ENCODE data around the gene MAPT.

Gene MAPT

DNA sequence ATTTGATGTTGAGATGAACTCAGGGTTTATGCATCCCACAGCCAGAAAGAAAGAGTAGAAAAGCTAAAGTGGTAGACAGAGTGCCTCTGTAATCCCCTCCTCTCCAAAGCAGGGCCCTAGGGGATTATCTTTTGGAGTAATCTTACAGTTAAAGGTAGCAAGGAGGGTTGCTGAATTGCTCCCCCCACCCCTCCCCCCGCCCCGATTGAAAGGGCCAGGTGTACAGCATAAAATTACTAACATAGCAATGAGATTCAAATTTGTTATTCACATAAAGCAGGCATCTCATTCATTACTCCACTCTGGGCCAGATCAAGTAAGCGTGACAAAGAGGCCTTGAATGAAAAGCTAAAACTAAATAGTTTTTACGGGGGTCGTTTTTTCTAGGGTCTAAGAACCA, 177.4 kb downstream of the MAPT start:
- Histone ChIP-seq H3K4me3 (ENCODE audit: low read depth, low read length) (no peak overlapping the region), H3K9ac (ENCODE audit: low read depth, low read length) (no peak overlapping the region), H3K4me1 (ENCODE audit: control insufficient read depth, insufficient read depth, low read length) (peaks cover 16% of the 10 kb centered on the region), H3K36me3 (ENCODE audit: control insufficient read depth, insufficient read depth, low read length) (no peaks in the 10 kb centered on the region), H3K27me3 (ENCODE audit: control insufficient read depth, insufficient read depth, low read length) (no peaks in the 10 kb centered on the region), H3K9me3 (ENCODE audit: control insufficient read depth, insufficient read depth, low read length) (no peaks in the 10 kb centered on the region)

DNA sequence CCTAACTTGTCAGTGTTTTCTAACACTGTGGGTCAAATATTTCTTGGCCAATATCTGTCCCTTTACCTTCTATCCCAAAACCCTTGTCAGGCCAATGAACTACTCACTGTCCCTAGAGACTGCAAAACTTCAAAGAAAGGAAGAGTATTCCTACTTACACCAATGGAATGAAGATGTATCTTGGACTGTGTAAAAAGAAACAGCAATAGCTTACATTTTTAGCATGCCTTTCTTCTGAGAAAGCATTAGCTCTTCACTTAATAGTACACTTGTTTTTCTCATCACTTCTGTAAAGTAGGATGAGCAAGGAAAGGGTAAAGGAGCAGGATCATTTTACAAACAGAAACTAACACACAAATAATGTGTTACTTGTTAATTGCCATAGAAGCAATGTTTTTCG, 178.6 kb downstream of the MAPT start:
- Histone ChIP-seq H3K36me3 (ENCODE audit: control insufficient read depth, insufficient read depth, low read length) (no peaks in the 10 kb centered on the region), H3K4me3 (ENCODE audit: low read depth, low read length) (no peak overlapping the region), H3K9ac (ENCODE audit: low read depth, low read length) (no peak overlapping the region), H3K4me1 (ENCODE audit: control insufficient read depth, insufficient read depth, low read length) (peaks cover 16% of the 10 kb centered on the region), H3K27me3 (ENCODE audit: control insufficient read depth, insufficient read depth, low read length) (no peaks in the 10 kb centered on the region), H3K9me3 (ENCODE audit: control insufficient read depth, insufficient read depth, low read length) (no peaks in the 10 kb centered on the region)

DNA sequence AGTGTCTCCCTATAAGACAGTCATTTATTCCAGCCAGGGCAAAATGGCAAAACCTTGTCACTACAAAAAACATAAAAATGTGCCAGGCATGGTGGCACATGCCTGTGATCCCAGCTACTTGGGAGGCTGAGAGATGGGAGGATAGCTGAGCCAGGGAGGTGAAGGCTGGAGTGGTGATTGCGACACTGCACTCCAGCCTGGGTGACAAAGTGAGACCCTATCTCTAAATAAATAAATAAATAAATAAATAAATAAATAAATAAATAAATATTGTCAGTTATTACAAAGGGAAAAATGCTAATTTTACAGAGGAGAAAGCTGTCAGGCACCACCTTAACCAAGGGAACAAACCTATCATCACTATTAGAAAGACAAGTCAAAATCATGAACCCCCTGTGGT, 180.2 kb downstream of the MAPT start:
- Histone ChIP-seq H3K36me3 (ENCODE audit: control insufficient read depth, insufficient read depth, low read length) (peaks cover 1% of the 10 kb centered on the region), H3K9me3 (ENCODE audit: control insufficient read depth, insufficient read depth, low read length) (no peaks in the 10 kb centered on the region), H3K27me3 (ENCODE audit: control insufficient read depth, insufficient read depth, low read length) (no peaks in the 10 kb centered on the region), H3K4me3 (ENCODE audit: low read depth, low read length) (no peak overlapping the region), H3K9ac (ENCODE audit: low read depth, low read length) (no peak overlapping the region), H3K4me1 (ENCODE audit: control insufficient read depth, insufficient read depth, low read length) (peaks cover 16% of the 10 kb centered on the region)

Data from iPS-15b (cell line).